ENCODE results near the gene TGFBR3.

- TF ChIP-seq POLR2A (IDR thresholded peaks at IDR 0.05) (no peak), CTCF (IDR thresholded peaks at IDR 0.05) (no peak), POLR2AphosphoS5 (IDR thresholded peaks at IDR 0.05) (no peak)
Measured at GRCh38 chr1:91787919-91788318, 98.0 kb downstream of the TGFBR3 start.

Data from stomach (tissue), 4 donors.